Neural cell (in vitro differentiated cells): ENCODE results near the gene CD101. TPM values are rescaled to one million over a fixed set of nuclear protein-coding genes. Genes with fewer than 3 reads are reported as not detected.

Source experiments
- H2AFZ ChIP-seq: fragments of 200-600, 300-800 bp; sonication (generic), shearing (Covaris generic); 2 replicates; pipeline ENCODE4 v1.6.0; 2014; ENCODE audit warnings: low read depth, mild to moderate bottlenecking, antibody characterized with exemption, low read length, moderate library complexity
- H3F3A ChIP-seq: fragments of 200-600 bp; shearing (Covaris generic); 2 replicates; pipeline ENCODE4 v1.6.1; 2016; ENCODE audit warnings: mild to moderate bottlenecking, moderate library complexity, mixed read lengths, antibody characterized with exemption, low read length; ENCODE audit not compliant: insufficient read depth, poor library complexity, severe bottlenecking
- H3K27ac ChIP-seq: fragments of 200-600, 300-800 bp; sonication (generic), shearing (Covaris generic); 2 replicates; pipeline ENCODE4 v1.5.1; 2014; ENCODE audit warnings: mild to moderate bottlenecking, low read length, moderate library complexity
- H3K27me3 ChIP-seq: fragments of 300-800, 200-600 bp; sonication (generic), shearing (Covaris generic); 2 replicates; pipeline ENCODE4 v1.6.0; 2014; ENCODE audit warnings: mild to moderate bottlenecking, low read depth, low read length, moderate library complexity; ENCODE audit not compliant: insufficient read depth
- H3K36me3 ChIP-seq: fragments of 300-800, 200-600 bp; sonication (generic), shearing (Covaris generic); 2 replicates; pipeline ENCODE4 v1.5.1; 2014; ENCODE audit warnings: mild to moderate bottlenecking, antibody characterized with exemption, low read length, moderate library complexity; ENCODE audit not compliant: insufficient read depth
- H3K4me2 ChIP-seq: fragments of 300-800, 200-600 bp; sonication (generic), shearing (Covaris generic); 2 replicates; pipeline ENCODE4 v1.6.0; 2014; ENCODE audit warnings: mild to moderate bottlenecking, low read length
- H3K4me3 ChIP-seq: fragments of 300-800, 200-600 bp; sonication (generic), shearing (Covaris generic); 2 replicates; pipeline ENCODE4 v1.5.1; 2014; ENCODE audit warnings: mild to moderate bottlenecking, low read length, moderate library complexity
- H3K79me2 ChIP-seq: fragments of 200-600 bp; shearing (Covaris generic); replicated peaks from 2 replicates; pipeline ENCODE4 v1.6.0; 2014; ENCODE audit warnings: mild to moderate bottlenecking, low read length, moderate library complexity; ENCODE audit not compliant: insufficient read depth
- H3K9ac ChIP-seq: fragments of 300-800, 200-600 bp; sonication (generic), shearing (Covaris generic); 2 replicates; pipeline ENCODE4 v1.6.1; 2016; ENCODE audit warnings: mild to moderate bottlenecking, low read length, mixed read lengths
- H3K9me2 ChIP-seq: fragments of 200-600 bp; shearing (Covaris generic); 2 replicates; pipeline ENCODE4 v1.6.1; 2016; ENCODE audit warnings: mild to moderate bottlenecking, low read length, mixed read lengths; ENCODE audit not compliant: insufficient read depth
- H3K9me3 ChIP-seq: fragments of 200-600, 300-800 bp; sonication (generic), shearing (Covaris generic); 2 replicates; pipeline ENCODE4 v1.6.1; 2016; ENCODE audit warnings: mild to moderate bottlenecking, mixed run types, low read length, moderate library complexity, mixed read lengths
- H4K20me1 ChIP-seq: fragments of 200-600 bp; shearing (Covaris generic); 2 replicates; pipeline ENCODE4 v1.6.1; 2016; ENCODE audit warnings: mild to moderate bottlenecking, mixed run types; ENCODE audit not compliant: insufficient read depth
- EP300 ChIP-seq: fragments of 450-650 bp; conservative IDR thresholded peaks from 2 replicates; pipeline ENCODE4 v1.6.1; 2014; ENCODE audit warnings: antibody characterized with exemption, mild to moderate bottlenecking, moderate library complexity; ENCODE audit not compliant: poor library complexity, severe bottlenecking
- EZH2 ChIP-seq: fragments of 200-600, 300-800 bp; shearing (Covaris generic), sonication (generic); IDR thresholded peaks from 2 replicates; pipeline ENCODE4 v1.6.1; 2014; ENCODE audit warnings: antibody characterized with exemption, low read length, borderline replicate concordance, mild to moderate bottlenecking; ENCODE audit not compliant: insufficient read depth, poor library complexity, severe bottlenecking
- MXI1 ChIP-seq: fragments of 450-650 bp; conservative IDR thresholded peaks from 2 replicates; pipeline ENCODE4 v1.6.1; 2014; ENCODE audit warnings: antibody characterized with exemption, mild to moderate bottlenecking; ENCODE audit not compliant: poor library complexity, severe bottlenecking
- POLR2AphosphoS5 ChIP-seq: IDR thresholded peaks from 2 replicates; pipeline ENCODE4 v1.6.1; 2012
- RAD21 ChIP-seq: fragments of 450-650 bp; conservative IDR thresholded peaks from 2 replicates; pipeline ENCODE4 v1.6.1; 2014; ENCODE audit warnings: antibody characterized with exemption, mild to moderate bottlenecking, moderate library complexity
- SMC3 ChIP-seq: fragments of 450-650 bp; conservative IDR thresholded peaks from 2 replicates; pipeline ENCODE4 v1.6.1; 2014; ENCODE audit warnings: antibody characterized with exemption, mild to moderate bottlenecking, moderate library complexity; ENCODE audit not compliant: poor library complexity
- TAF1 ChIP-seq: IDR thresholded peaks from 2 replicates; pipeline ENCODE4 v1.6.1; 2012; ENCODE audit warnings: low read depth
- polyA plus RNA-seq: library from polyadenylated mRNA; depleted of rRNA; stranded (reverse); fragments of >200 nt; gene quantifications from 2 replicates; pipeline ENCODE4 v1.2.3, GENCODE V29; 2014
- TF ChIP-seq, protein P1 (sequence below): IDR thresholded peaks from 2 replicates; pipeline ENCODE4 v1.6.1; 2012; ENCODE audit warnings: borderline replicate concordance
- TF ChIP-seq, protein P2 (sequence below): fragments of 450-650 bp; IDR thresholded peaks from 2 replicates; pipeline ENCODE4 v1.5.1; 2014; ENCODE audit warnings: antibody characterized with exemption, mild to moderate bottlenecking, moderate library complexity; ENCODE audit not compliant: poor library complexity, severe bottlenecking

Gene CD101
- polyA plus RNA-seq, 1 donor from 2014 or later, result 1.4 TPM

DNA sequence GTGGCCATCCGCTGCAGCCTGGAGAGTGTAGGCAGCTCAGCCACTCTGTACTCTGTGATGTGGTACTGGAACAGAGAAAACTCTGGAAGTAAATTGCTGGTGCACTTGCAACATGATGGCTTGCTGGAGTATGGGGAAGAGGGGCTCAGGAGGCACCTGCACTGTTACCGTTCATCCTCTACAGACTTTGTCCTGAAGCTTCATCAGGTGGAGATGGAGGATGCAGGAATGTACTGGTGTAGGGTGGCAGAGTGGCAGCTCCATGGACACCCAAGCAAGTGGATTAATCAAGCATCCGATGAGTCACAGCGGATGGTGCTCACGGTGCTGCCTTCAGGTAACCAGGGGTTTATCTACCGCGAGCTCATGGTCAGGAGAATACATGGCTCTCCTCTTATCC is 24.0 kb downstream of the CD101 start:
- Histone ChIP-seq H3K79me2 (no peaks in the 10 kb centered on the region), H3F3A (no peaks in the 10 kb centered on the region), H3K27ac (no peak overlapping the region), H3K9me3 (no peaks in the 10 kb centered on the region), H3K4me2 (no peak overlapping the region), H4K20me1 (no peaks in the 10 kb centered on the region), H3K9ac (no peak overlapping the region), H2AFZ (no peak overlapping the region), H3K27me3 (no peaks in the 10 kb centered on the region), H3K36me3 (no peaks in the 10 kb centered on the region), H3K4me3 (no peak overlapping the region), H3K9me2 (no peaks in the 10 kb centered on the region)
- TF ChIP-seq POLR2AphosphoS5, result no peak
- TF ChIP-seq EP300, result no peak
- TF ChIP-seq EZH2, result no peak
- TF ChIP-seq RAD21, result no peak
- TF ChIP-seq, protein P1, sequence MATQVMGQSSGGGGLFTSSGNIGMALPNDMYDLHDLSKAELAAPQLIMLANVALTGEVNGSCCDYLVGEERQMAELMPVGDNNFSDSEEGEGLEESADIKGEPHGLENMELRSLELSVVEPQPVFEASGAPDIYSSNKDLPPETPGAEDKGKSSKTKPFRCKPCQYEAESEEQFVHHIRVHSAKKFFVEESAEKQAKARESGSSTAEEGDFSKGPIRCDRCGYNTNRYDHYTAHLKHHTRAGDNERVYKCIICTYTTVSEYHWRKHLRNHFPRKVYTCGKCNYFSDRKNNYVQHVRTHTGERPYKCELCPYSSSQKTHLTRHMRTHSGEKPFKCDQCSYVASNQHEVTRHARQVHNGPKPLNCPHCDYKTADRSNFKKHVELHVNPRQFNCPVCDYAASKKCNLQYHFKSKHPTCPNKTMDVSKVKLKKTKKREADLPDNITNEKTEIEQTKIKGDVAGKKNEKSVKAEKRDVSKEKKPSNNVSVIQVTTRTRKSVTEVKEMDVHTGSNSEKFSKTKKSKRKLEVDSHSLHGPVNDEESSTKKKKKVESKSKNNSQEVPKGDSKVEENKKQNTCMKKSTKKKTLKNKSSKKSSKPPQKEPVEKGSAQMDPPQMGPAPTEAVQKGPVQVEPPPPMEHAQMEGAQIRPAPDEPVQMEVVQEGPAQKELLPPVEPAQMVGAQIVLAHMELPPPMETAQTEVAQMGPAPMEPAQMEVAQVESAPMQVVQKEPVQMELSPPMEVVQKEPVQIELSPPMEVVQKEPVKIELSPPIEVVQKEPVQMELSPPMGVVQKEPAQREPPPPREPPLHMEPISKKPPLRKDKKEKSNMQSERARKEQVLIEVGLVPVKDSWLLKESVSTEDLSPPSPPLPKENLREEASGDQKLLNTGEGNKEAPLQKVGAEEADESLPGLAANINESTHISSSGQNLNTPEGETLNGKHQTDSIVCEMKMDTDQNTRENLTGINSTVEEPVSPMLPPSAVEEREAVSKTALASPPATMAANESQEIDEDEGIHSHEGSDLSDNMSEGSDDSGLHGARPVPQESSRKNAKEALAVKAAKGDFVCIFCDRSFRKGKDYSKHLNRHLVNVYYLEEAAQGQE, result no peak
- no peak for TF ChIP-seq TAF1
- TF ChIP-seq, protein P2, sequence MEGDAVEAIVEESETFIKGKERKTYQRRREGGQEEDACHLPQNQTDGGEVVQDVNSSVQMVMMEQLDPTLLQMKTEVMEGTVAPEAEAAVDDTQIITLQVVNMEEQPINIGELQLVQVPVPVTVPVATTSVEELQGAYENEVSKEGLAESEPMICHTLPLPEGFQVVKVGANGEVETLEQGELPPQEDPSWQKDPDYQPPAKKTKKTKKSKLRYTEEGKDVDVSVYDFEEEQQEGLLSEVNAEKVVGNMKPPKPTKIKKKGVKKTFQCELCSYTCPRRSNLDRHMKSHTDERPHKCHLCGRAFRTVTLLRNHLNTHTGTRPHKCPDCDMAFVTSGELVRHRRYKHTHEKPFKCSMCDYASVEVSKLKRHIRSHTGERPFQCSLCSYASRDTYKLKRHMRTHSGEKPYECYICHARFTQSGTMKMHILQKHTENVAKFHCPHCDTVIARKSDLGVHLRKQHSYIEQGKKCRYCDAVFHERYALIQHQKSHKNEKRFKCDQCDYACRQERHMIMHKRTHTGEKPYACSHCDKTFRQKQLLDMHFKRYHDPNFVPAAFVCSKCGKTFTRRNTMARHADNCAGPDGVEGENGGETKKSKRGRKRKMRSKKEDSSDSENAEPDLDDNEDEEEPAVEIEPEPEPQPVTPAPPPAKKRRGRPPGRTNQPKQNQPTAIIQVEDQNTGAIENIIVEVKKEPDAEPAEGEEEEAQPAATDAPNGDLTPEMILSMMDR, result no peak
- no peak for TF ChIP-seq MXI1
- TF ChIP-seq SMC3, result no peak

DNA sequence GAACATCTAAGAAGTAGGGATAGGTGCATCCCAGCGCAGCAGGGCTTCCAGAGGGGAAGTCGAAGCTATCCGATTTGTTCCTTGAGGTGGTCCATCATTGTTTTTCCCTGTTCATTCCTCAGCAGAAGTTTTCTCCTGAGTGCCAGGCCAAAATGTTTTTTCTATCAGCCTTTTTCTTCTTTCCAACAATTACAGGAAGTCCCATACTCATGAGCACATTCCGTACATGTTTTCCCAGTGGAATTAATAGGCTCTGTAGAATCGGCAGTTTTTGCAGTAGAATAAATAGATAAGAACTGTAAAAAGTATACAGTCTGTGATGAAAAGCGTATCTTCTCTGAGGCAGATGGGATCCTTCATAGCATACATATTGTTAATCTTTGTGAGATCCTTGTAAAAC is 24.8 kb downstream of the CD101 start:
- no peak overlapping the region for H3K4me2 ChIP-seq
- H3K36me3 ChIP-seq, result no peaks in the 10 kb centered on the region
- TF ChIP-seq EZH2, result no peak
- no peak for TF ChIP-seq TAF1
- no peak for TF ChIP-seq SMC3
- no peak for TF ChIP-seq RAD21
- TF ChIP-seq, protein P1, result no peak
- no peak for TF ChIP-seq EP300
- TF ChIP-seq POLR2AphosphoS5, result no peak
- TF ChIP-seq, protein P2, result no peak
- no peak for TF ChIP-seq MXI1
- no peaks in the 10 kb centered on the region for H3F3A ChIP-seq
- no peak overlapping the region for H2AFZ ChIP-seq
- no peaks in the 10 kb centered on the region for H3K9me3 ChIP-seq
- no peaks in the 10 kb centered on the region for H3K27me3 ChIP-seq
- no peak overlapping the region for H3K4me3 ChIP-seq
- no peaks in the 10 kb centered on the region for H3K79me2 ChIP-seq
- H3K27ac ChIP-seq, result no peak overlapping the region
- H3K9me2 ChIP-seq, result no peaks in the 10 kb centered on the region
- H3K9ac ChIP-seq, result no peak overlapping the region
- H4K20me1 ChIP-seq, result no peaks in the 10 kb centered on the region
